GM21381 (cell line): ENCODE results near the gene SLC18A3.

Experiments
- ATAC-seq: cut with Tn5 transposase; IDR thresholded peaks from one replicate; pipeline ENCODE4 v1.9.1; 2021; ENCODE audit warnings: mild to moderate bottlenecking, moderate library complexity; ENCODE audit not compliant: unreplicated experiment

Gene SLC18A3

GRCh38 chr10:49649936-49650723 lies 40.0 kb downstream of the SLC18A3 start:
- ATAC-seq: no peak

GRCh38 chr10:49650724-49651034 lies 40.6 kb downstream of the SLC18A3 start:
- ATAC-seq: no peak

GRCh38 chr10:49651039-49651835 lies 41.1 kb downstream of the SLC18A3 start:
- no peak for ATAC-seq

GRCh38 chr10:49651917-49652316 lies 41.8 kb downstream of the SLC18A3 start:
- no peak for ATAC-seq

- no peak for ATAC-seq
Measured at GRCh38 chr10:49652421-49653272, 42.5 kb downstream of the SLC18A3 start.

GRCh38 chr10:49653273-49653929 lies 43.3 kb downstream of the SLC18A3 start:
- no peak for ATAC-seq

GRCh38 chr10:49654036-49654693 lies 44.1 kb downstream of the SLC18A3 start:
- ATAC-seq: no peak

- ATAC-seq: no peak
Measured at GRCh38 chr10:49655099-49655498, 45.0 kb downstream of the SLC18A3 start.

GRCh38 chr10:49656845-49657493 lies 46.9 kb downstream of the SLC18A3 start:
- ATAC-seq: no peak

- ATAC-seq: no peak
Measured at GRCh38 chr10:49657606-49658005, 47.5 kb downstream of the SLC18A3 start.

GRCh38 chr10:49661140-49661856 lies 51.2 kb downstream of the SLC18A3 start:
- no peak for ATAC-seq
